AG04449 (cell line): ENCODE measurements around the gene BET1.

Experiments
- CTCF ChIA-PET: fragments of 350-600 bp; formaldehyde crosslinking; extraction: SDS; loops from one replicate; lab custom pipeline; 2021; ENCODE audit warnings: antibody characterized with exemption; lab: Yijun Ruan, JAX
- POLR2A ChIA-PET: fragments of 400-600, 350-600 bp; formaldehyde crosslinking; extraction: SDS; loops from one replicate; lab custom pipeline; 2020; ENCODE audit warnings: antibody characterized with exemption, inconsistent platforms; lab: Yijun Ruan, JAX
- DNase-seq: peaks from one replicate; pipeline ENCODE4 v3.0.0-alpha.2; 2010; ENCODE audit warnings: low read depth, low spot score
- H3K4me3 ChIP-seq: 2 replicates; pipeline ENCODE4 v1.5.1; 2011; ENCODE audit warnings: low read depth, mild to moderate bottlenecking, control low read depth, low read length
- TF ChIP-seq, protein P1 (sequence below): IDR thresholded peaks from one replicate; pipeline ENCODE4 v1.5.1; 2011; ENCODE audit warnings: mild to moderate bottlenecking, moderate library complexity, low read length, control low read depth, inconsistent platforms; ENCODE audit not compliant: insufficient read depth; ENCODE audit errors: missing control alignments

The BET1 gene

DNA sequence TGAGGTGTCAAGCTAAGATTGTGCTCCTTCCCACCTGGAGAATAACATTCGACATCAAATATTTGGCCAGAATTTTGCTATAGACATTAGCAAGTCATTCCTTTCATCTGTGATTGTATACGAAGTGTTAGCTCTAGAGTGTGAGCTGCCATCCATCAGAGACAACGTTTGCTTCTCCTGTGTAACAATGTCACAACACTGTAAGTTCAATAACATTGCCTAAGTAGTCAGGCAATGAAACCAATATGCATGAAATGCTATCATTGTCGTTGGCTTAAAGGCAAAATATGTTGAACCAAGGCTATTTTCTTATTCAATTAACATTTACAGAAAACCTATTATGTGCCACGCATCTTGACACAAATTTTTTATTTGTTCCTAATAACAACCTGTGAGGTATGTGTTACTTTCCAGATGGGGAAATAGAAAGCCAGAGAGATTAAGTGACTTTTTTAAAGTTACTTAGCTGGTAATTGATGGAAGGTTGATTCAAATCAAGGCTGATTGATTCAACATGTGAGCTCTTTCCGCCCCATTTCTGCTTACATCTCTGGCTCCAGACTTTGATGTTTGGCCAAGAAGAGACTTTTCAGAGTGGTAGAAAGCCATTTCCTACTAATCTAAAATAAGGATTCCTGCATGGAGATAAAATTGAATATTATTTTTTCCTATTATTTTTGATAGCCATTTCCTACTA, 32.0 kb downstream of the BET1 start:
- ChIA-PET POLR2A (no interaction called here), CTCF (no interaction called here)
- TF ChIP-seq, protein P1, sequence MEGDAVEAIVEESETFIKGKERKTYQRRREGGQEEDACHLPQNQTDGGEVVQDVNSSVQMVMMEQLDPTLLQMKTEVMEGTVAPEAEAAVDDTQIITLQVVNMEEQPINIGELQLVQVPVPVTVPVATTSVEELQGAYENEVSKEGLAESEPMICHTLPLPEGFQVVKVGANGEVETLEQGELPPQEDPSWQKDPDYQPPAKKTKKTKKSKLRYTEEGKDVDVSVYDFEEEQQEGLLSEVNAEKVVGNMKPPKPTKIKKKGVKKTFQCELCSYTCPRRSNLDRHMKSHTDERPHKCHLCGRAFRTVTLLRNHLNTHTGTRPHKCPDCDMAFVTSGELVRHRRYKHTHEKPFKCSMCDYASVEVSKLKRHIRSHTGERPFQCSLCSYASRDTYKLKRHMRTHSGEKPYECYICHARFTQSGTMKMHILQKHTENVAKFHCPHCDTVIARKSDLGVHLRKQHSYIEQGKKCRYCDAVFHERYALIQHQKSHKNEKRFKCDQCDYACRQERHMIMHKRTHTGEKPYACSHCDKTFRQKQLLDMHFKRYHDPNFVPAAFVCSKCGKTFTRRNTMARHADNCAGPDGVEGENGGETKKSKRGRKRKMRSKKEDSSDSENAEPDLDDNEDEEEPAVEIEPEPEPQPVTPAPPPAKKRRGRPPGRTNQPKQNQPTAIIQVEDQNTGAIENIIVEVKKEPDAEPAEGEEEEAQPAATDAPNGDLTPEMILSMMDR = no peak
- DNase-seq = no peak
- H3K4me3 ChIP-seq = no peak overlapping the region

DNA sequence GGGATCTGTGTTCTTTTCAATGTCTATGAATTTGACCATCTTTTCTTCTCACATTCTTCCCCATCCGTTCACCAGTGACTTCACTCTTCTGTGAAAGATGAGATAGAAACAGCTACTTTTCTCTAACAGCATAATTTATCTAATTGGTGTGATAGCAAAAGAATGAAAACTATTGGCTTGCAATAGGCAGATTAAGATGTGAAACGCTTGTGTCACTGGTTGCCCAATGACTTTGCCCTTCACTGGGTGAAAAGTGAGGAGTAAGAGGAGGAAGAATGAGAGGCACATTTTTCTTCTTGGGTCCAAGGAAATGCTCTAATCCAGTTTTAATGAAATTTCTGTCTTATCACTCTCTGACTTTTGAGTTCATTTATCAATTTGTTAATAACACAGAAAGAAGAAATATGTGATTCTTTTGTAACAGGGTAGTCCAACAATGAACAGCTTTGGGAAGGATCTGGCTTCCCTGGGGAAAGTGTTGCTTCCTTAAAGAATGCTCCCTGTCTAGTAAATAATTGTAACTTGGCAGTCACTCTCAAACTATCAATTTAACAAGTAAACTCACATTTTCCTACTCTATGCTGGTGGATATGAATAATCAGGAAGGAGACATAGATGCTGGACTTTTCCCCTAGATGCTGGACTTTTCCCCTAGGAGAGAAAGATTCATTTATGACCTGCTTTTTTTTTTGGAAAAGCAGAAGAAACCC, 35.1 kb downstream of the BET1 start:
- no peak for DNase-seq

DNA sequence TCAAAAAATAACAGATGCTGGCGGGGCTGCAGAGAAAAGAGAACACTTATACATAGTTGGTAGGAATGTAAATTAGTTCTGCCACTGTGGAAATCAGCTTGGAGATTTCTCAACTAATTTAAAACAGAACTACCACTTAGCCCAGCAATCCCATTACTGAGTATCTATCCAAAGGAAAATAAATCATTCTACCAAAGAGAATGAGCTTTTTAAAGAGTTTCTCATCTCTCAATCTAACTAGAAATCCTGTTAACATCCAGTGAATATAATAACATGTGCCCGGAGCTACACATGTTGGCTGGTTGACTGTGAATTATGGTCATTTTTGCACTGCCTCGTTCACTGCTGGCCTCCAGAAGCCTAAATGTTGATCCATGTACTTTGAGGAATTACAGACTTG, 39.3 kb downstream of the BET1 start:
- H3K4me3 ChIP-seq = no peak overlapping the region
- ChIA-PET POLR2A (no interaction called here), CTCF (interaction anchor here (0.8 to 1.0 kb wide), 2 partner anchors 16 to 62 kb away, joined by 3 read pairs; no protein-coding TSS in a partner anchor)
- no peak for DNase-seq
- TF ChIP-seq, protein P1 = no peak

More for the DNA sequence above, 35.1 kb downstream of the BET1 start:
- POLR2A ChIA-PET = no interaction called here
- CTCF ChIA-PET = no interaction called here
- TF ChIP-seq, protein P1 = no peak
- no peak overlapping the region for H3K4me3 ChIP-seq

DNA sequence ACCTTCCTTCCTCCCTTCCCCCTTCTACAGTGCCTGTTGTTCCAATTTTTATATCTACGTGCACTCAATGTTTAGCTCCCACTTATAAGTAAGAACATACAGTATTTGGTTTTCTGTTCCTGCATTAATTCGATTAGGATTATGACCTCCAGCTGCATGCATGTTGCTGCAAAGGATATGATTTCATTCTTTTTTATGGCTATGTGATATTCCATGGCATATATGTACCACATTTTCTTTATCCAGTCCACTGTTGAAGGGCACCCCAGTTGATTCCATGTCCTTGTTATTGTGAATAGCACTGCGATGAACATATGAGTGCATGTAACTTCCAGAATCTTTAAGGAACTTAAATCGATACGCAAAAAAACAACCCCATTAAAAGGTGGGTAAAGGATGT, 39.9 kb downstream of the BET1 start:
- no peak overlapping the region for H3K4me3 ChIP-seq
- DNase-seq = no peak
- POLR2A ChIA-PET = no interaction called here
- TF ChIP-seq, protein P1 = no peak
- CTCF ChIA-PET = interaction anchor here (1.0 kb wide), 1 partner anchor 61 kb away, joined by 3 read pairs; no protein-coding TSS in a partner anchor

DNA sequence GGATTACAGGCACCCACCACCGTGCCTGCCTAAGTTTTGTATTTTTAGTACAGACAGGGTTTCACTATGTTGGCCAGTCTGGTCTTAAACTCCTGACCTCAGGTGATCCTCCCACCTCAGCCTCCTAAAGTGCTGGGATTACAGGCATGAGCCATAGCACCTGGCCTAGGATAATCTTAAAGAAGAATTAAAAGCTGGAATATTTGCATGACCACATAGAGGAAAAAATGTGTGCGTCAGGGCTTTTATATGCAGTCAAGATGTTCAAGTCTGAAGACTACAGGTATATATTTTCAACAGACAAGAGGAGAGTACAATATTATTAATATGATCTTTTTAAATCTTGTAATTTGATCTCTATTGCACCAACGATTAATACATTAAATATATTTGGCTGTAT, 43.2 kb downstream of the BET1 start:
- ChIA-PET CTCF (no interaction called here), POLR2A (no interaction called here)
- TF ChIP-seq, protein P1 = no peak
- DNase-seq = no peak
- H3K4me3 ChIP-seq = no peak overlapping the region

DNA sequence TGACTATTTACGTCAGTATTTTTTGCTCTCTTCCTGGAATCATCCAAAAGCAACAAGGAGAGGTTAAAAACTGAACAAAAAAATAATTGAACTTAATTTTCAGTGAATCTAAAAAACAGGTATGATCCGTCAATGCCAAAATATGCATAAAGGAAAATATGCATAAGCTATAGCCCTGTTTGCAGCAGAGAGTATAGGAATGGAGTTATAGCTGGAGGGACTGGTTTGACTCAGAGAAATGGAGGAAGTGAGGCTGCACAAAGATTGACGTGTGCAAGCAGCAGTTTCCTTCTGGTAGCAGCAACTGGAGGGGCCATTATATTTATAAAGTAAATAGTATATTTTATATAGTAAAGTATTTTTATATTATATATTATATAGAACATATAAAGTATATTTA, 45.5 kb downstream of the BET1 start:
- TF ChIP-seq, protein P1 = no peak
- H3K4me3 ChIP-seq = no peak overlapping the region
- no peak for DNase-seq
- ChIA-PET CTCF (no interaction called here), POLR2A (no interaction called here)
